Myocyte (in vitro differentiated cells): ENCODE measurements around the gene SELENOP. TPM values are rescaled to one million over a fixed set of nuclear protein-coding genes. Genes with fewer than 3 reads are reported as not detected.

ENCODE experiments used
- DNase-seq: peaks from one replicate; pipeline ENCODE4 v3.0.0-alpha.2; 2012; ENCODE audit warnings: low read depth
- total RNA-seq: library from RNA; depleted of rRNA; stranded (reverse); fragments of >200 nt; gene quantifications from 2 replicates; pipeline ENCODE4 v1.2.3, GENCODE V29; 2014

The SELENOP gene
- total RNA-seq, 1 donor from 2014 or later, result 45.9 TPM

DNA sequence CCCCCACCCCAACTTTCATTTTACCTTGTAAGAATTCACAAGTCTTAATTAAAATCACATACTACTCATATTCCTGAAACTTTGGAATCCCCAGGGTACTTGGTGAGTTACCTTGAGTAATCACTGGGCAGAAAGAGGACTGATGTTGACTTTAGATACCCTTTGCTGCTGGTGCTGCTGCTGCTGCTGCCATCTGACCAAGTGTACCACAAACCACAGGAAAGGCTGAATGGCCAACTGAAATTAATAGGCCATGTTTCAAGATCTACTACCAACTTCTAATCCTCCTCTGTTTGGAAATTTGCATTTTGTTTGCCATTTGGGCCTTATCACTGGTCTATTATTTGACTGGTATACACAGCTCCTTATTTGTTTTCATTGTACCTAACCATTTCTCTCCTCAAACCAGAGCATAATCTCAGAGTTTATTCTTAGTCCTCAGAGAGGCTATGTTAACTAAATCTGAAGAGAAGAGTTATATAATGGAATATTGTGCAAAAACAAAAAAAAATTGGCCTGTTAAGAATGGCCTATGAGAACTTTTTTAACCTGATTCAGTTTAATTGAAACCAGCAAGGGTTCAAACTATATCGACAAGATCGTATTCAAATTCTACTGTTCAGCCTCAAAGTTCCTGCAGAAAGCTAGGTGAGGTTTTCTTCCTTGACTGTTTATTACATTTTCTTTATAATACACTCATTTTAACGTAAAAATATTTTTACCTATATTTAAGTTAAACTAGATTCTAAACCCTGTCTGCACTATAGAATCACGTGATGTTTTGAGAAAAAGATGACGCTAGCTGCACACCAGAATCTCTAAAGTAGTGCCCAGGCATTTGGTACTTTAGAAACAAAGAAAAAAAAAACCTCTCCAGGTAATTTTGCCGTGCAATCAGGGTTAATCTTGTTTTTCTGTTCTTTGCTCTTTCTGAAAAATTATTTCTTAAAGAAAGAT, 13.1 kb downstream of the SELENOP start:
- DNase-seq, result peak; percentile 7

DNA sequence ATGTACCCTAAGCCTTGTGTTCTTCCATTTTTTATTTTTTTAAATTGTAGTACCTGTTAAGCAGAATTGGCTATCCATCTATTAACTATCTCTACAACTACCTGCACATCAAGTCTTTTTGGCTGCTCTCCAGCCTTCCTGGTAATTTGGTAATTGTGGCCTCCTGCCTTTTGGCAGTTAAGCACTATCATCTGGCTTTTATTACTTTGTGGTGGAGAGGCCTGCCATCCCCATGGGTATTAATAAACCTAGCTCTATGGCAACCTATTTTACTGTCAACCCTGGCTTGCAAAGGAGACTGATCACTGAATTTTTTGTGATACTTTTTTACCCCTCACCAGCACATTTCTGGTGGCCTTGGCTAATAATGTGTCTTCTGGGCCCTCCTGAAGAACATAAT, 20.5 kb downstream of the SELENOP start:
- peak; percentile 51 for DNase-seq

DNA sequence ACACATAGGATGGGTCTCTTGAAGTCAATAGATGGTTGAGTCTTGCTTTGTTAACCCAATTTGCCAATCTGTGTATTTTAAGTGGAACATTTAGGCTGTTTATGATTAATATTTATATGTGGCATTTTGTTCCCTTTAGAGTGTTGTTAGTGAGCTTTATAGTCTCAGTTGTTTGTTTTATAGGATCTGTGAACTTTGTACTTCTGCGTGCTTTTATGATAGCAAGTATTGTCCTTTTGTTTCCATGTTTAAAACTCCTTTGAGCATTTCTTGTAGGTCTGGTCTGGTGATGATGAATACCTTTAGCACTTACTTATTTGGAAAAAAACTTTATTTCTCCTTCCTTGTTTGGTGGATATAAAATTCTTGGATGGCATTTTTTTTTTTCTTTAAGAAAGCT, 23.8 kb downstream of the SELENOP start:
- DNase-seq, result no peak

DNA sequence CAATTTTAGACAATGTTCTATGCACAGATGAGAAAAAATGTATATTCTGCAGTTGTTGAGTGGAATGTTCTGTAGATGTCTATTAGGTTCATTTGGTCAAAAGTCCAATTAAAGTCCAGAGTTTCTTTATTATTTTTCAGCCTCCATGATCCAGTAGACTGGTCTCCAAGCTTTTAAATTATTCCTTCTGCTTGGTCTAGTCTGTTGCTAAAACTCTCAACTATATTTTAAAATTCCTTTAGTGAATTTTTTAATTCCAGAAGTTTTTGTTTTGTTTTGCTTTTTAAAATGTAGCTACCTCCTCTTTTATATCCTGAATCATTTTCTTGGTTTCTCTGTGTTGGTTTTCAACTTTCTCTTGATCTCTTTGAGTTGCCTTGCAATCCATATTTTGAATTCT, 24.6 kb downstream of the SELENOP start:
- no peak for DNase-seq

DNA sequence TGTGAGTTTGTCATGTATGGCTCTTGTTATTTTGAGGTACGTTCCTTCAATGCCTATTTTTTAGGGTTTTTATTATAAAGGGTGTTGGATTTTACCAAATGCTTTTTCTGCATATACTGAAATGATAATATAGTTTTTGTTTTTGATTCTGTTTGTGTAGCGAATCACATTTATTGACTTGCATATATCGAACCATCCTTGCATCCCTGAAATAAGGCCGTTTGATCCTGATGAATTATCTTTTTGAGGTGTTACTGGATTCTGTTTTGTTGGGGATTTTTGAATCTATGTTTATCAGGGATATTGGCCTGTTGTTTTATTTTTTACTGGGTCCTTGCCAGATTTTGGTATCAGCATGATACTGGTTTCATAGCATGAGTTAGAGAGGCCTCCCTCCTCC, 25.9 kb downstream of the SELENOP start:
- no peak for DNase-seq

DNA sequence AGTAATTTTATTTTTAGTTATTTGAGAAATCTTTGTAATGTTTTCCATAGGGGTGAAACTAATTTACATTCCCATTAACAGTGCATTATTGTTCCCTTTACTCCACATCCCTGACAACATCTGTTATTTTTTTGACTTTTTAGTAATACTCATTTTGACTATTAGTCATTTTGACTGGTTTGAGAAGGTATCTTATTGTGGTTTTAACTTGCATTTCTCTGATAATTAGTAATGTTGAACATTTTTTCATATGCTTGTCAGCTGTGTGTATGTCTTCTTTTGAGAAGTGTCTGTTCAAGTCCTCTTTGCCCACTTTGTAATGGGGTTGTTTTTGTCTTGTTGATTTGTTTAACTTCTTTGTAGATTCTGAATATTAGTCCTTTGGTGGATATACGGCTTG, 27.6 kb downstream of the SELENOP start:
- no peak for DNase-seq

DNA sequence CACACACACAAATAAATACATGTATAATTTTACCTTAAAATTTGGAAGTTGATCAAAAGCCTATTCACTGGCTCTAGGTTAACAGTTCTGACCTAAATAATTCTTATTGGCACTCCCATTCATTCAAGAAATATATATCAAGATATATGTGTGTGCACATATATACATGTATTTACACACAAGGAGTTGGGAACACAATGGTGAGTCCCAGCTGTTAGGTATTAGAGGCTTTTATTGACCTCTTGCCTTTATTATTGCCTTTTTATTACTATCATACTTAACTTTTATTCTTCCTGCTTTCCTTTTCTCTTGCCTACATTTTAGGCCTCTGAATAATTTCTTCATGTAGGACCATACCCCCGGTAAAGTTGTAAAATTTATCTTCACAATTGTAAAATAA, 30.1 kb downstream of the SELENOP start:
- DNase-seq, result no peak

DNA sequence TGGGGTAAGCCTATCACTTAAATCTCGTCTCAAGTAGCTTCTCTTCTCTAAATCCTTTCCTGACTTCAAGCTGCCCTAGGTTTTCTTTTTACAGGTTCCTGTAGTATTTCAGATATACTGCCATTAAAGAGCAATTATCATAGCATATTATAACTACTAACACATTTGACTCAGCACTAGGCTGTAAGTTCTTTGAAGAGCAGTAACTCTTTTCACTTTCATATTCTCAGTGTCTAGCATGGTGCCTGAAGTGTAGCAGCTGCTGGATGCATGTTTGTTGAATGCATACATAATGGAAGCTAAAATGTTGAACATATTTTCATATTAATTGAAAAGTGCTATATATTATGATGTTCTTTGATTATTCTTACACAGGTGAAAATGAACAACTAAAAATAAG, 32.6 kb downstream of the SELENOP start:
- DNase-seq, result no peak

DNA sequence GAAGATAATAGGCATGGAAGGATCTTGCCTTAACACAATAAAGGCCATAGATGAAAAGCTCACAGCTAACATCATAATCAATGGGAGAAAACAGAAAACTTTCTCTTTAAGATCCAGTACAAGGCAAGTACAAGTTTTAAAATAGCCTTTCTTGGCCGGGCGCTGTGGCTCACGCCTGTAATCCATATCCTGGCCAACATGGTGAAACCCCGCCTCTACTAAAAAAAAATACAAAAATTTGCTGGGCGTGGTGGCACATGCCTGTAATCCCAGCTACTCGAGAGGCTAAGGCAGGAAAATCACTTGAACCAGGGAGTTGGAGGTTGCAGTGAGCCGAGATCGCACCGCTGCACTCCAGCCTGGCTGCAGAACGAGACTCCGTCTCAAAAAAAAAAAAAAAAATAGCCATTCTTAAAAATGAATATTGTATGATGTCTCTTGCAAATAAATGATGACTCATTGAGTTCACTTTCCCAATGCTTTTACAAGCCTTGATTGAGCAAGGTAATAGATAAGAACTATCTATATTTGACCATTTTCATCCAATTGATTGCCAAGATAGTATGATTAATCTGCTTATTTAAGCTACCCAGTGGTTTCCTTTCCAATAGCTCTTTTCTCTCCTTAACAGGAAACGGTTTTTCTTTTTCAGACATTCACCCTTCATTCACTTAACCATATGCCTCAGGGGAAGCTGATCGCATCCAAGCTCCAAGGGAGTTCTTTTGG, 39.3 kb downstream of the SELENOP start:
- DNase-seq, result no peak

DNA sequence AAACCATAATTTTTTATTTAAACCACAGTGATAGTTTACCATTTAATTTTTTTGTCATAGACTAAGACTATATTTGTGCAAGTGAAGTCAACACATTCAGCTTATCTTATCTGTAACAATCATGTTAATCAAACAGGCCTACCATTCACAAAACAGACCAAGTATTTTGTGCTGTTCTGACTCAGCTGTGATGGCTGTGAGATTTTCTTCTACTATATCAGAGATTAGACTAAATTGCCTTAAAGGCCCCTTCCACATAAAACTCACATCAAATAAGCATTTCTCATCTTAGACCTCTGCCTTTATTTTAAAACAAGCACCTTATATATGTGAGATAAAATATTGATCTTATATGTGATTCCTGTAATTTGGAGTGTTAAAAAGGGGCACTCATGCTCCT, 41.7 kb downstream of the SELENOP start:
- no peak for DNase-seq

DNA sequence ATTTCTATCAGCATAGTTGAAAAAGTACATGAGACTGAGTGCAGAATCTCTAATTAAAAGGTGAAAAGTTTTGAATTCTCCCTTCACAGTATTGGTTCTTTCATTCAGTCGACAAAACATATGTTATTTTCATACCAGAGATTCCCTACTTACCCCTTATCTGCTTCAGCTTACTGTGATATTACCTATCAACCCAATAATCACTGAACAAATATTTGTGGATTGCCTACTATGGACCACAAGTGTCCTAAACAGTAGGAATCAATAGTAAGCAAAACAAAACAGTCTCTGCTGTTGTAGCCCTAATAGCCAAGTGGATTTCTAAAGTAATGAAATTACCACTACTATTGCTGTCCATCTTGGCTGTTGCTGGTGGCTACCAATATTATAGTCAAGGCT, 43.6 kb downstream of the SELENOP start:
- DNase-seq, result no peak

DNA sequence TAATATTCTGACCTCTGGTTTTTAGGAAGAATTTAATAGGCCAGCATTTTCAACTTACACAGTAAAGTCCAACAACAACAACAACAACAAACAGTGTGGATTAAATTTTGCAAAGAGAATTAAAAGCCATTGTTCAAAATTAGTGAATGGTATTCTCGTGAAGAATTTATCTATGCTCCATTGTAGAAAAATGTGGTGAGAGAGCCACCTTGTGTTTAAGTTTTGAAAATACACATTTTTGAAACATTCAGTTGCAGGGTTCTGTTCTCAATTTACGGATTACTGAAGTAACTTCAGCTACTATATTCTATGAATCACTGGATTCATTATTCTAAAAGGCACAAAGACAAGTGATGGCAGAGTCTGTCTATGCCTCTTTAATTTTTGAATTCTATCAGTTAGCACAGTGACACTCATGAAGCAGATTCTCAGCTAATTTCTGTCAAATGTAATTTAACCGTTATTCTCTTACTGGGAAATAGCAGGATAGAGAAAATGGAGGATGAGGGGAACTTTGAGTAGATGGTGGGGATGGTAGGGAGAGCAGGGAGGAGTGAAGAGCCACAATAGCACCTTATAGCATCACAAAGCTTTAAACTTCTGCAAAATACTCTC, 44.1 kb downstream of the SELENOP start:
- peak; percentile 56 for DNase-seq

DNA sequence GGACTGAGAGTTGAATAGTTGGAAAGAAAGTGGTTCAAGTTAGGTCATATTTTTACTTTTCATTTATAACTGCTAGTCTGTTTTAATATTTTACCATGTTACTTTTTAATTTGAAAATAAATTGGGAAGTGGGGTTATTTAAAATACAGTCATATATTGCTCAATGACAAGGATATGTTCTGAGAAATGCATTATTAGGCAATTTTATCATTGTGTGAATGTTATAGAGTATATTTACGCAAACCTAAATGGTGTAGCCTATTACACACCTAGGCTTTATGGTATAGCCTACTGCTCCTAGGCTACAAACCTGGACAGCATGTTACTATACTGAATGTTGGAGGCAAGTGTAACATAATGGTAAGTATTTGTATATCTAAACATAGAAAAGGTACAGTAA, 49.9 kb downstream of the SELENOP start:
- DNase-seq, result no peak

DNA sequence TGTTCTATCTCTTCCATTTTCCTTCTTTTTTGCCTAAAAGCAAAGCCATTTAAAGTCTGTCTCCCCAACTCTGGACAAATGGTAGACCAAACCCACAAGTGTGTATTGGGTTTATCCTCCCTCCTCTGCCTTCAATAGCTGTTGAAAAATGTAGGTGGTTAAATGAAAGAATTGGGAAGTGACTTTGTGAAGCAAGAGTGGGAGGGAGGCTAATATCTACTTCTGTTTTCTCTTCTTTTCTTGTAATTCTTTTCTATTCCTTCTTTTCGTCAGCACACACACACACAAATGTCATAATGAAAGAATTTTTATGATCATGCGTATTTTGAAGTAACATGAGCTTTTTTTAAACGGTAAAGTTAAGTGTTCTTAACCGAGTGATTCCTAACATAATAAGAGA, 51.3 kb downstream of the SELENOP start:
- DNase-seq, result no peak

DNA sequence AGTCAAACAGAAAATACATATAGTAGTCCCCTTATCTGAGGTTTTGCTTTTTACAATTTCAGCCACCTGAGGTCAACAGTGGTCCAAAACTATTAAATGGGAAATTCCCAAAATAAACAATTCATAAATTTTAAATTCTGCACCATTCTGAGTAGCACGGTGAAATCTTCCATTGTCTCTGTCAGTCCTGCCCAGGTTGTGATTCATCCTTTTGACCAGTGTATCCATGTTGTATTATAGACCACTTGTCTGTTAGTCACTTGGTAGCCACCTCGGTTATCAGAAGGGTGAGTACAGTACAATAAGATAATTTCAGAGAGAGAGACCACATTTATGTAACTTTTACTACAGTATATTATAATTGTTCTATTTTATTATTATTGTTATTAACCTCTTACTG, 52.2 kb downstream of the SELENOP start:
- no peak for DNase-seq

DNA sequence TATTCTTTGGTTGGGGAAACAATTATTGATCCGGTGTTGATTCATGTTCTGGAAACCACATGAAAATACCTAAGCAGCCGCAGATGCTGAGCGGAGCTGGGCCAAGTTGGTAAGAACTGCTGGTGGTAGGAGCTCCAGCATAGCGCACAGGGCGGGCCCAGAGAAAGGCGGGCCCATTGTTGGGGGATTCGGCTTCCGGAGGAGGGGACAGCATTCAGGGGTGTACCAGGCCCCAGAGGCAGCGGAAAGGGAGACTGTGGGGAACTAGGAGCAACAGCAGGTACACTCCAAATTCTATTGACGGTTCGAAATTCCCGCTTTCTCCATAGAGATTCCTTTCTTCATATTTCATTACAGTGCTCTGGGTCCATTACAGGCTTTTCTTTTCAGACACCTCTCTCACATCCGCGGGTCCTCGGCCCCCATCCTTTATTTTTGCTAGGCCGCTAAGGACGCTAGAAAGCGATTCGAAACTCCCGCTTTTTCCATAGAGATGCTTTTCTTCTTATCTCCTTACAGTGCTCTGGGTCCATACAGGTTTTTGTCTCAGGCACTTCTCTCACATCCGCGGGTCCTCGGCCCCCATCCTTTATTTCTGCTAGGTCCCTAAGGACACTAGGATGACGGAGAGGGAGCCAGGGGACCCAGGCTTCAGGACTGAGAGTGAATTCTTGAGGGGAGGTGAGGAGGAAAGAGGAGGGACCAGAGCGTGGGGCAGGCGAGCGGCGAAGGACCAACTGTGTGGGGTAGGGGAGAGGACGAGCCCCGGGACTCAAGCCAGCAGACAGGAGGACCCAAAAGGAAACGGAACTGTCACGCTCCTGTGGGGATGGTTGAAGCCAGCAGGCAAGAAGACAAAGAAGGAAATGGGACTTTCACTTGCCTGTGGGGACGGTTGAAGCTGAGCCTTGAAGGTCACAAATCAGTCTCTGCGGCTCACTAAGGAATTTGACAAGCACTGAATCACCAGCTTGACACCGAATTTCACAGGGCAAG, 54.8 kb downstream of the SELENOP start, which contains the start of gene CCDC152:
Gene CCDC152 (plus strand): TSS at position 213 of the 996 bp plus-strand sequence. CDS start 2,304 bp downstream, outside the sequence.
- DNase-seq, result peak; percentile 55

DNA sequence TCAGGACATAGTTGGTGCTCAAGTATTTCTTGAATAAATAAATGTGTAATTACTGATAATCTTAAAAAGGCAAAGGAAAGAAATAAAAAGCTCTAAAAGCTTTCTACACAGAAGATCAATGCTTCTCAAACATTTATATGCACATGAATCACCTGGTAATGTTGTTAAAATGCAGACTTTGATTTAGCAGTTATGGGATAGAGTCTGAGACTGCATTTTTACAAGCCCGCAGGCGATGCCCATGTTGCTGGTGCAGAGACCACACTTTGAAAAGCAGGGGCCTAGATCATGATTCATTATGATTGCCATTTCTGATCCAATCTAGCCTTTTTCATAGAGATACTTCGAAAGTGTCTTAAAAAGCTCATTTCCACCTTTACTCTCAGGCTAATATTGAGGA, 58.6 kb downstream of the SELENOP start:
- DNase-seq, result no peak

DNA sequence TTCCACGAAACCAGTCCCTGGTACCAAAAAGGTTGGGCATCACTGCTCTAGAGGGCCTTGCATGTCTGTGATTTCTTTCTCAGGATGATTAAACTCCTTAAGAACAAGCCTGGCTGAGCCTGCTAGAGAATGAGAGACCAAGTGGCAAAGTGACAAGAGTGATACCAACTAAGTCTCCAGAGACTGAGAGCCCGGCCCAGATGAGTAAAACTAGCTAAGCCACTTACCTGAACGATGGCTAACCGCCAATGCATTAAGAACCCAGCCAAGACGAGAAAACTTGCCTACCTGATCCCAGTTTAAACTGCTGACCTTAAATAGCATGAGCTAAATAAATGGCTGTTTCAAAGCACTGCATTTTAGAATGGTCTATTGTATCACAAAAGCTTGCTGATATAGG, 60.6 kb downstream of the SELENOP start:
- DNase-seq, result no peak

DNA sequence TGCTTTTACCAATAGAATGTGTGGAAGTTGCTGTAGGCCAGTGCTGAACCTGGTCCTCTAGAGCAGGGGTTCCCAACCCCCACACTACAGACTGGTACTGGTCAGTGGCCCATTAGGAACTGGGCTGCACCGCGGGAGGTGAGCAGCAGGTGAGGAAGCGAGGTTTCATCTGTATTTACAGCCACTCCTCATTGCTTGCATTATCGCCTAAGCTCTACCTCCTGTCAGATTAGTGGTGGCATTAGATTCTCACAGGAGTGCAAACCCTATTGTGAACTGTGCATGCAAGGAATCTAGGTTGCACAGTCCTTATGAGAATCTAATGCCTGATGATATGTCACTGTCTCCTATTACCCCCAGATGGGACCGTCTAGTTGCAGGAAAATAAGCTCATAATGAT, 61.2 kb downstream of the SELENOP start:
- DNase-seq, result no peak
